HG03342 (cell line): ENCODE results near the gene ZNF574.
A peak's percentile ranks its signal among the peaks of the same experiment; 100 is the strongest.
"Not testable (repeated sequence)": the region's sequence is repeated elsewhere in the genome, so short reads cannot be mapped to it uniquely, and the experiment has no call there.

Experiments used
- ATAC-seq: cut with Tn5 transposase; IDR thresholded peaks from one replicate; pipeline ENCODE4 v1.9.1; 2021; ENCODE audit warnings: mild to moderate bottlenecking, moderate library complexity; ENCODE audit not compliant: unreplicated experiment

ZNF574 gene

DNA sequence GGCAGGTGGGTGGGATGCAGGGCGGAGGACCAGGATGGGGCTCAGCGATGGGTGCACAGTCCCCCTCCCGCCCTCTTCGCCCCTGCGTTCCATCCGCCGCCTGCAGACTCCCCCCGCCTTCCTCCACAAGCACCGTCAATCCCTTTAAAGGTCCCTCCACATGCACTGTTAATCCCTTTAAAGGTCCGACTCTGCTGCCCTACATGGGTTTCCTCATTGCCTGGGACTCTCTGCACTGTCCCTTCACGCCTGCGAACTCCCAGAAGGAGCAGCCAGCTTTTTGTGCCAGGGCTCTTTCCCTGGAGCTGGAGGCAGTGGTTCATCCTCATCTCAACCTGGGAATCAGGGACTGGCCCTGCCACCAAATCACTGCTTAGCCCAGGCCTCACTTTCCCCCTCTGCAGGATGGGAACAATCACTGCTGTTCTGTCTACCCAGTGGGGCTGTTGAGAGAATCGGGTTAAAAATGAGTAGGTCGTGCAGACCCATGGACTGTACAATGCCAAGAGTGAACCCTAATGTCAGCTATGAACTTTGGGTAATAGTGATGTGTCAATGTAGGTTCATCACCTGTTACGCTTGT is 20.4 kb downstream of the ZNF574 start:
- no peak for ATAC-seq

DNA sequence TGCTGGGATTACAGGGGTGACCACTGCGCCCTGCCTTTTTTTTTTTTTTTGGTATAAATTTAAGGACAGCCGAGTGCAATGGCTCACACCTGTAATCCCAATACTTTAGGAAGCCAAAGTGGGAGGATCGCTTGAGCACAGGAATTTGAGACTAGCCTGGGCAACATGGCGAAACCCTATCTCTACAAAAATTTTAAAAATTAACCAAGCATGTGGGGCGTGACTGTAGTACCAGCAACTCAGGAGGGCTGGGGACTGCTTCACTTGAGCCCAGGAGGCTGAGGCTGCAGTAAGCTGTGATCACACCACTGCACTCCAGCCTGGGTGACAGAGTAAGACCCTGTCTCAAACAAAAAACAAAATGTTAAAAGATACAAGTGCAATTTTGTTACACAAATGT is 21.5 kb downstream of the ZNF574 start:
- no peak for ATAC-seq

DNA sequence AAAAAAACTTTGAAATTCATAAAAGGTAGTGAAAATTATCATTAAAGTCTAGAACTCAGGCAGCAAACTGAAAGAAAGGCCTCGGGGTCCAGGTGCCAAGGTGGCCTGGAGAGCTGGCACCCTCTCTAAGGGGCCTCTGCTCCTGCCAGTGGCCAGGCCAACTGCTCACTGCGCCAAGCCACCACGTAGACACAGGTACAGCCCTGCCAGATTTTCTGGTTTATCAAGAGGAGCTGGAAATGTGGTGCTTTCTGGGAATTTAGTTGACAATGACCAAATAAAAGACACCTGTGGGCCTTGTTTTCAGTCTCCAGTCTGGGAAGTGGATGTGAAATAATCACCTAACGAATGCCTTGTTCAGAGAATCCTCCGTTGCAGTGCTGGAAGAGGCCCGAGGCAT is 22.8 kb downstream of the ZNF574 start:
- no peak for ATAC-seq

DNA sequence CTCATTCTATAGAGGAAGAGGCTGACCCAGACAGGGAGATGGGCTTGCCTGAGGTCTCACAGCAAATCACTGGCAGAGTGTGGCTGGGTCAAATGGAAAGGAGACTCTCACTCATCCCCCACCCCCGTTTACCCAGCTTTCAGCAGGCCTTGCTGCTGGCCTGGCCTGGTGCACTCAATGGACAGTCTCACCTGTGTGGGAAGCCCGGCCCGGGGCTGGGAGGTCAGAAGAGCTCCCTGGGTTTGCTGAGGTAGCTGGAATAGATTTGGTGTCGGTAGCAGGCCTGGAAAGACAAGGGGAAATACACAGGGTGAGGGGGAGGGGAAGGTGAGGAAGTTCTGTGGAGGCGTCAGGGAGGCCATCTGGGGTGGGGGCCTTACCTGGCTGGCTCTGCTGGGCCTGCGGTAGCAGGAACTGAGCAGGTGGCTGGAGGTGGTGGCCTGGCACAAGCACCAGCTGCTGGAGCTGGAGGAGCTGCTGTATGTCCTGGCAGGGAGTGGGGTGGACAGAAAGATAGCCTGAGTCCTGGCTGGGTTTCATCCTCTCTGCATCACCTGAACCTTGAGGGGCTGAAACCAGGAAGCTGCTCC is 23.5 kb downstream of the ZNF574 start:
- no peak for ATAC-seq

DNA sequence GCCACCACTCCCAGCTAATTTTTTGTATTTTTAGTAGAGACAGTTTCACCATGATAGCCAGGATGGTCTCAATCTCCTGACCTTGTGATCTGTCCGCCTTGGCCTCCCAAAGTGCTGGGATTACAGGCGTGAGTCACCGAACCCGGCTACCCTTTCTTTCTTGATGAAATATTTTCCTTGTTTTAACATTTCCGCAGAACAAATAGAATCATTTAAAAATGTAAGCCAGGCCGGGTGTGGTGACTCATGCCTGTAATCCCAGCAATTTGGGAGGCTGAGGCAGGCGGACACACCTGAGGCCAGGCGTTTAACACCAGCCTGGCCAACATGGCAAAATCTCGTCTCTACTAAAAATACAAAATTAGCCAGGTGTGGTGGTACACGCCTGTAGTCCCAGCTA is 24.3 kb downstream of the ZNF574 start:
- not testable (repeated sequence) for ATAC-seq

DNA sequence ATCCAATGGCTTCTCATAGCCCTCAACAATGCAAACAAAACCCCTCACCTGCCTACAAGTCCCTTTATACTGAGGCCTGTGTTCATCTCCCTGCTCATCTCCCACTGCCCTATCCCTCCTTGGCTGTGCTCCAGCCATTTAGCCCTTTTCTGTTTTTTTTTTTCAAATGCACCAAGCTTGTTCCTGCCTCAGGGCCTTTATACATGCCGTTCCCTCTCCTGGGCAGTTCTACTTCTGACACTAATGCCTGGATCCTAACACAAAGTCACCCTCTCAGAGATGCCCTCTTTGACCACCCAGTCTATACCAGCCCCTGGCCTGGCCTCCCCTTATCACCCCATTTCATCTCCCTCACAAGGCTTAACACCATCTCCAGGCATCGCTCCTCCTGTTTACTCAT is 26.9 kb downstream of the ZNF574 start:
- ATAC-seq, result no peak

DNA sequence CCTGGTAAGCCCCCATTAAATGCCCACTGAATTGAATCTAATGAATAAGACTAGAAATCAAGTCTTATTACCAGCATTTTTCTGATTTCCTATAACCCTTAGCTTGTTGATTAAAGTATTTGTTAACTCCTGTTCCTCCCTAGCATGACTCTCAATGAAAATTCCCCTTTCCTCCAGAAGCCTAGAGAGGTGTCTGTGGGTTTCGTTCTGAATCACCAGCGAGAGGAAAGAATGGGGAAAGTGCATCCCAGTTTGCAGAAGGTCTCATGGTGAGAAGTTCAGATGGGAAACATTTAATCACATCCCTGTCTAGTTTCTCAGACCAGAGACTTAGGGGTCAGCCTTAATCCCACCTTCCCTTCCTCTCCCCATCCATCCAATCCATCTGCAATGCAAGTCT is 29.4 kb downstream of the ZNF574 start:
- ATAC-seq, result no peak

DNA sequence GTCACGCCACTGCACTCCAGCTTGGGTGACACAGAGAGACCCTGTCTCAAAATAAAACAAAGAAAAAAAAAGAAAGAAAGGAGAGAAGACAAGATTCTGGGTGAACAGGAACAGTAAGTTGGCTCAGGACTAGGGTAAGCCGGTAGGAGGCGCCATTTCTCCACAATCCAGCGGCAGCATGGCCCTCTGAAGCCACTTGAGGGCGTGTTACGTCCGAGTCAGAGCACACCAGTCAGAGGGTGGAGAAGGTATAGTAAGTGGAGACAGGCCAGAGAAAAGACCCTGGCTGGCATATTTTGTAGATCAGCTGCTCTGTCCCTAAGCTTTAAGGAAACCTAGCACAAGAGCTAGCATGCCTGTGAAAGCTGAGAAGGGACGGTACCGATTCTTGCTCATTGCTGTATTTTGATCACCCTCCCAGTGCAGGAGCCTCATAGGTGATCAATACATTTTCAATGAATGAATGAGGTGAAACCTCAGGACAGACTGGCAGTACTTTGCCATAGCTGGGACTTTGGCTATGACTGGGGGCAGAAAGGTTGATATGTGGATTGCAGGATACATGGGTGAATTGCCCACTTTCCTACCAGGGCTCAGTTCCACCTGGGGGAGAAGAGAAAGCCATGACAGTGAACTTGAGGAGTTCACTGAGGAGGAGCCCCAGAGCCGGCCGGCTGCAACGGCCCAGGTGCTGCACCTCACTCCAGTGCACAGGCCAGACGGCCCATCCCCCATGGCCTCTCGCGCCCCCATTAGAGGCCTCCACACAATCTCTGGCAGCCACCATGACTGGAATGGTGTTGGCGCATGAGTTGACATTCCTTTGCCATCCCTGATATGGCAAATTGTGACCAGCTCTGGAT is 32.8 kb downstream of the ZNF574 start:
- peak; percentile 57 for ATAC-seq

DNA sequence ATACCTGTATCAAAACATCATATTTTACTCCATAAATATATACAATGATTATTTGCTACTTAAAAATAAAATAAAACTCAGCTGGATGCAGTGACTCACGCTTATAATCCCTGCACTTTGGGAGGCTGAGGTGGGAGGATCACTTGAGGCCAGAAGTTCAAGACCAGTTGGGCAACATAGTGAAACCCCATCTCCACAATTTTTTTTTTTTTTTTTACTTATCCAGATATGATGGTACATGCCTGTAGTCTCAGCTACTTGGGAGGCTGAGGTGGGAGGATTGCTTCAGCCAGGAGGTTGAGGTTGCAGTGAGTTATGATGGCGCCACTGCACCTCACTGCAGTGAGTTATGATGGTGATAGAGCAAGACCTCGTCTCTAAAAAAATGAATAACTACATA is 33.9 kb downstream of the ZNF574 start:
- no peak for ATAC-seq

DNA sequence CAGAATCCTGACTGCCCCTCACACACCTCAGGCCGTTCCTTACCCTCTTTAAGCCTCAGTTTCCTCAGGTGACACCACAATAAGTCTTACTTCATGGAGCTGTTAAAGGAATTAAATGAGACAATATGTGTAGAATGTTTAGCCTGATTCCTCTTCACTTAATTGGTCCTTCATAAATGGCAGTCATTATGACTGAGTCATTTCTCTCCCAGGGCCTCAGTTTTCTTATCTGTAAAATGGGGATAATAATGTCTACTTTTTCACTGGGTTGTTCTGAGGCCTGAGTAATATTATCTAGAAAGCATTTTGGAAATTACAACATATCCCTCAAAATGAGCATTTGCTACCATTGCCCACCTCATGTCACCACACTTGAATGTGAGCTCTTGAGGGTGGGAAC is 34.7 kb downstream of the ZNF574 start:
- ATAC-seq, result no peak

DNA sequence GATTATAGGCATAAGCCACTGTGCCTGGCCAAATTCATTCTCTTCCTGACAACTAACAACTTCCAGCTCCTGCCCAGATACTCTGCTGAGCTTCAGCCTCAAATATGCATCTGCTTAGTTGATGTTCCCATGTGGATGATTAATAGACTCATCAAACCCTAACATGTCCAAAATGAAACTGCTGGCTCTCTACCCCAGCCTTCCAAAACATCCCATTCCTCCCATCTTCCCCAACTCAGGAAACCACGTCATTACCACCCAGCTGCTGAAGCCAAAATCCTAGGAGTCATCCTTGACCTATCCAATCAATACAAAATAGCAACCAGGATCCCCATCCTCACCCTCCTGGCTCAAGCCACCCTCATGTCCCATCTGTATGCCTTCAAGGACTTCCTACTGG is 35.4 kb downstream of the ZNF574 start:
- ATAC-seq, result no peak

DNA sequence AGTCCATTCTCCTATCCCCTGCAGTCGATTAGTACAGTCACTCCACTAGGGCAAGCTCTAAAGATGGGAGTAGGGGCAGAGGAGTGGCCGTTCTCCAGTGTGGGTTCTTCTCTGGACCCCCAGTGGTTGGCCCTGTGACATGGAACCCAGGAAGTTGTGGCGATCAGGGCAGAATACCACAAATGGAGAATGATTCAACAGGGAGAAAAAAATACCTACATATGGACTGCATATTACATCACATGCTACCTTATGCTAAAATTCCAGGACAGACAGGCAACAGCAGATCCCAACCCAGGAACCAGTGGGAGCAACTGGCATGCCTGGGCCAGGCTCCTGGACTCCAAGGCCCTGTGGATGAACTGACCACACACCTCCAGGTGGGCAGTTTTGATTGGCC is 35.8 kb downstream of the ZNF574 start:
- ATAC-seq, result no peak

DNA sequence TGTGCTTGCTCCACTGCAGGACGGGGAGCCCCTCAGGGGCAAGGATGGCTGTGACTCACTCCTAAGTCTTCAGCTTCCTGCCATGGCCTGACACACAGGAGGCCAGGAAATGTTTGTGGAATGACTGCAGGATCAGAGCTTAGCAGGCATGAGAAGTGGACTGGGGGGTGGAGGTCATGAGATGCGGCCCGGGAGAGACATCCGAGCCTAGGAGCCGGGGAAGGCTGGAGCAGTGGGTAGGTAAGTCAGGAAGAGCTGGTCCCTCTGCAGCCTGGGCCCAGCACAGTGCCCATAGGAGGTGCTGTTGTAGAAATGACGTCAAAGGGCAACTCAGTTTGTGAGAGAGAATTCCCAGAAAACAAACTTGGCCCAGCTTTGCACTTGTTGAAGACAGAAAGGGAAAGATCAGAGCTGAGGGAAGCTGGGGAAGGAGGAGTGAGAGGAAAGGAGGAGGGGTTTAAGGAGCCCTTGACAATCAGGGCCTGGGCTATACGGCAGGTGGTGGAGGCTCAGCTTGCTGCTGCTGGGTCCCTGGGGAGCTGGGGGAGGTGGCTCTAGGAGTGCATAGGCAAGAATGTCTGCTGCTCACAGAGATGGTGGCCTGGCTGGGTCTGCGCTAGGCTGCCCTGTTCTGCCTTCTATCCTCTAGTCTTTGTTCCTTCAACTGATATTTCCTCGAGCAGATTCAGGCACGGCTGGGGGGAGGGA is 37.8 kb downstream of the ZNF574 start:
- no peak for ATAC-seq

DNA sequence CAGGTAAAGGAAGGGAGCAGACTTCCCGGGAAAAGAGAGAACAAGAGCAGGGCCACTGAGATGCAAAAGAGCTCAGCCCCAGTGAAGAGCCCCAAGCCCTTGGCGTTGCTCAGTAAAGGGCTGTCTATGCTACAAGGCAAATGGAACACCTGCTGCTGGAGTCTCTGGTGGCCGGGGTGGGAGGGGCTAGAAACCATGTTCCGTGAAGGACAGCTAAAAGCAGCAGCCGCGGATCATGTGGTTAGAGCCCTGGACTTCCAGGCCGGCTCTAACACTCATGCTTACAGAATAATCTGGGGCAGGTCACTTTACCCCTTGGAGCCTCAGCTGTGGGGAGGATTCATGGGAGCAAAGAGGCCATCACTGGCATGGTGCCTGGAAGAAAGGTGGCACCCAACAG is 38.4 kb downstream of the ZNF574 start:
- no peak for ATAC-seq

DNA sequence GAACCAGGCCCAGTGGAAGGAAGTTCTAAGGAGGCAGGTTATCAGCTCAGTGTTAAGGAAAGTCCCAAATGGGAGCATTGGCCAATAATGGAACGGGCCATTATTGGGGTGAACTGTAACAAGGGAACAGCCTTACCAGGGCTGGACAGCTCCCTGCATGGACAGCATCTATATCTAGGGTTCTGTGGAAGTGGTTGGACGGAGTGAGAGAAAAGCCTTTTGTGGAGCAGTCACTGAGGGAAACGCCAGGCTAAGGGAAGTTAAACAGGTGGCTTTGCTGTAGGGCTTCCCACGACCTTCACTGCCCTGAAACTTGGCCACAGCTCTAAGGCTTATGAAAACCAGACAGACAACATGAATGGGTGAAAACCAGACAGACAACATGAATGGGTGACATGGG is 39.3 kb downstream of the ZNF574 start:
- no peak for ATAC-seq

DNA sequence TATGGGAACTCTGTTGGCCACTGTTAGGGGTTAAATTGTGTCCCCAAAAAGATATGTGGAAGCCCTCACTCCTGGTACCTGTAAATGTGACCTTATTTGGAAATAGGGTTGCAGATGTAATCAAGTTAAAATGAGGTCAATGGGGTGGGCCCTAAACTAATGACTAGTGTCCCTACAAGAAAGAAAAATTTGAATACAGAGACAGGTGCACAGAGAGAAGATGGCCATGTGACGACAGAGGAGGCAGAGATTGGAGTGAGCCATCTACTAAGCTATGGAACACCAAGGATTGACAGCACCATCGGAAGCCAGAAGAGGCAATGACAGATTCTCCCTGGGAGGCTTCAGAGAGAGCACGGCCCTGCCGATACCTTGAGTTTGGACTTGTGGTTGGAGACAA is 39.7 kb downstream of the ZNF574 start:
- ATAC-seq, result no peak

DNA sequence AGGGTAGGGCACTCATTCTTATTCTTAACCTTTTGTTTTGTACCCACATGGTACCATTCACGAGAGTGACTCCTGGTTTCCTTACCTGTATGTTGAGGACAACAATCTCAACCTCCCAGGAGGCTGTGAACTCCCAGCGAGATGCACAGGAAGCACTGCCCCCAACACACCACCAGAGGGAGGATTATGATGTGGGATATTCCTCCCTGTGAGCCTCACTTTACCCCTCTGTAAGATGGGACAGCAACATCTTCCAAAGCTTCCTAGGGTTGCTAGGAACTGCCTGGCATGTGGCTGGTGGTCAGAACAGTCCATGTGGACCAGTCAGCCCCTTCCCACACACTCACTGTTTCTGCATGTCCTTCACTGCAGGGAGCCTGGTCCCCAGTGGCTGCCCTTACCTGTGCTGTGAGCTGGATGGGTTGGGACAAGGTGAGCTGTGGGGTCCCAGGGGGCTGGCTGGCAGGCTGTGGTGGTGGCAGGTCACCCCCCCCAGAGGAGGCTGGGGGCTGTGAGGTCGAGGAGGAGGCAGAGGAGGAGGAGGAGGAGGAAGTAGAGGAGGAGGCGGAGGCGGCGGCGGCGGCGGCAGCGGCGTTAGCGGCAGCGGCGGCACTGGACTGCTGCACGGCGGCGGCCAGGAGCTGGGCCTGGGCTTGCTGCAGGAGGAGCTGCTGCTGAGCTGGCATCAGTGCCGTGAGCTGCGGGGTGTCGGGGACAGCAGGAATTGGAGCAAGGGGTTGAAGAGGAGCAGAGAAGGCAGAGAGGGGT is 40.5 kb downstream of the ZNF574 start:
- ATAC-seq, result no peak

DNA sequence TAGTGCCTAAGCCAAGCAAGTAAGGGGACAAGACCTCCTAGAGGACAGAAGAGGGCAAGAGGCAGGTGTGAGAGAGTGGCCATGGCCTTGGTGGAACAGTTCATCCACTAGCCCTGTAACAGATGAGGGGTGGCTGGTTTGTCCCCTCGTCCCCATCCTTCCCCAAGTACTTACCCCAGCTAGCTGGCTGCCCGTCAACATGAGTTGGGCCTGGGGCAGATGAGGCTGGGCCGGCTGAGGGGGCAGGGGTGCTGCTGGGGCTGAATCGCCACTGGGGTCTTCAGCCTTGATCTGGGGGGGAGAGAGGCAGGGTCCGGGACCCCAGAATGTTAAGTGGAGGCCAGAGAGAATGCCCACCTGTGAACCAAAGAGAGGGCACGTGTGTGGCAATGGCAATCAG is 41.1 kb downstream of the ZNF574 start:
- no peak for ATAC-seq

DNA sequence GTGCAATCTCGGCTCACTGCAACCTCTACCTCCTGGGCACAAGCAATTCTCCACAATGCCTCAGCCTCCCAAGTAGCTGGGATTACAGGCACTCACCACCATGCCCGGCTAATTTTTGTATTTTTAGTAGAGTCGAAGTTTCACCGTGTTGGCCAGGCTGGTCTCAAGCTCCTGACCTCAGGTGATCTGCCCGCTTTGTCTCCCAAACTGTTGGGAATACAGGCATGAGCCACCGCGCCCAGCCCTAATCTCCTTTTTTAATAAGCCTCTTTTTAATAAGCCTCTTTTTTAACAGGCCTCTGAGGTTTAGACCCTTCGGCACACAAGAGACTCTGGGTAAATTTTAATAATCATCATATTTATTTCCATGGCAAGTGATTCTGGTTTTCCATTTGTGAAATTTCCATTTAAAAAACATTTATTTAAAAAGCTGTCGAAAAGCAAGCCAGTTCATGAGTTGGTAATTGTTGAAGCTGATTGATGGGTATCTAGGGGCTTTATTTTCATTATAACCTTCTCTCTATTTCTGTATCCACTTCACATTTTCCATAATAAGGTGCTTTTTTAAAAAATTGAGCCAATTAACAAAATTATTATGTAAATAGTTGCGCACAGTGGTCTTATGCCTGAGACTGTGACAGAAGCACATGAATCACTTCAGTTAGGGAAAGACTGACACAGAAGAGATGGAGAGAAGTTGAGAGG is 44.5 kb downstream of the ZNF574 start:
- no peak for ATAC-seq

DNA sequence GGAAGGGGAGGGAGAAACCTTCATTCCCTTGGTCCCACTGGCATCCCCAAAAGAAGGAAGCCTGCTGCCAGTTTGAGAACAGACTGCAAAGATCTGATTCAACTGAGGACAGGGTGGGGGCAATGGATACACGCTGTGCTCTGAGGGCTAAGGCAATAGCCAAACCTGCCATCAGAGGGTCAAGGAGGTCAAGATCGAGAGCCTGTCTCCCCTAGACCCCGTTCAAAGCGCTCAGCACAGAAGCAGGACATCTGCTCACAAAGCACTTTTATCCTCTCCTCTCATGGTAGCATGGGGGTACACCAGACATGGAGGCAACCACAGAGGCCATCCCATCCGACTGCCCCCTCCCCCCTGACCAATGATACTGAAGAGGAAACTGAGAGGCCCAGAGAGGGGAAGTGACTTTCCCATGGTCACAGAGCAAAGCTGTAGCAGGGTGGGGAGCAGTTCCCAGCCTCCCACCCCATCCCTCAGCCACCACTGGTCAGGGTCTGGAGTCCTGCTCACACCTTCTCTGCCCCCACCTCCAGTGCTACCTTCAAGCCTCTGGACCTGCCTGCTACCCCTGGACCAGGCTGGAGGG is 45.2 kb downstream of the ZNF574 start:
- no peak for ATAC-seq
